GM13977 (cell line): ENCODE measurements around the gene FZD8.

Source experiments
- DNase-seq: peaks from one replicate; pipeline ENCODE4 v3.0.0; 2012; ENCODE audit warnings: low spot score
- CTCF ChIP-seq: IDR thresholded peaks from 2 replicates; pipeline ENCODE4 v1.5.1; 2012; ENCODE audit warnings: mild to moderate bottlenecking, control low read depth; ENCODE audit not compliant: insufficient read depth; ENCODE audit errors: extremely low read depth, missing control alignments
- in situ Hi-C: fragments of 300-500 bp; cut with MboI; formaldehyde crosslinking; loops from one replicate; pipeline ENCODE4 v1.12.0; 2022; ENCODE audit warnings: low sequenced_read_pairs, low pct_unique_long_range_greater_than_20kb, mixed read lengths, inconsistent platforms; ENCODE audit not compliant: unreplicated experiment

Gene FZD8

GRCh38 chr10:35636956-35637355, 5.1 kb downstream of the FZD8 start:
- DNase-seq = no peak
- in situ Hi-C loops = no loop called here

GRCh38 chr10:35635576-35635975, 6.5 kb downstream of the FZD8 start:
- peak; percentile 84 for TF ChIP-seq CTCF
- in situ Hi-C loops = no loop called here
- DNase-seq = peak; percentile 65

More at GRCh38 chr10:35636956-35637355, 5.1 kb downstream of the FZD8 start:
- TF ChIP-seq CTCF = no peak

GRCh38 chr10:35633006-35633980, 8.8 kb downstream of the FZD8 start:
- in situ Hi-C loops = no loop called here
- no peak for TF ChIP-seq CTCF
- no peak for DNase-seq

- no peak for TF ChIP-seq CTCF
- in situ Hi-C loops = no loop called here
- no peak for DNase-seq
Observed at GRCh38 chr10:35632027-35632426, 10.1 kb downstream of the FZD8 start.

GRCh38 chr10:35631404-35631803, 10.7 kb downstream of the FZD8 start:
- DNase-seq = no peak
- in situ Hi-C loops = no loop called here
- no peak for TF ChIP-seq CTCF

GRCh38 chr10:35626971-35627507, 15.1 kb downstream of the FZD8 start:
- DNase-seq = no peak
- TF ChIP-seq CTCF = no peak
- in situ Hi-C loops = no loop called here
